Caco-2 (cell line): ENCODE measurements around the gene ZSWIM5. TPM values are rescaled to one million over a fixed set of nuclear protein-coding genes. Genes with fewer than 3 reads are reported as not detected.
"Not testable (repeated sequence)": the region's sequence is repeated elsewhere in the genome, so short reads cannot be mapped to it uniquely, and the experiment has no call there.

Experiments
- BruUV-seq: library from RNA; stranded (reverse); fragments of 400-500 nt; replicated peaks from 2 replicates; lab custom pipeline; 2021; lab: Mats Ljungman, UMichigan
- CTCF ChIA-PET: fragments of 300-600 bp; sonication (Branson Sonifier 250); formaldehyde crosslinking; loops from one replicate; lab custom pipeline; 2022; ENCODE audit warnings: antibody characterized with exemption; lab: Charles Lee
- POLR2A ChIA-PET: fragments of 300-600 bp; sonication (Branson Sonifier 250); formaldehyde crosslinking; loops from one replicate; lab custom pipeline; 2022; ENCODE audit warnings: antibody characterized with exemption; lab: Charles Lee
- DNase-seq, 2 experiments: peaks; one replicate each; pipeline versions ENCODE4 v3.0.0 to v3.0.0-alpha.2; 2020 to 2022
- H3K27me3 ChIP-seq: replicated peaks from 2 replicates; pipeline ENCODE4 v1.6.0; 2011; ENCODE audit warnings: low read length; ENCODE audit not compliant: control insufficient read depth, insufficient read depth
- H3K36me3 ChIP-seq: 2 replicates; pipeline ENCODE4 v1.5.1; 2011; ENCODE audit warnings: low read length; ENCODE audit not compliant: control insufficient read depth, insufficient read depth
- H3K4me1 ChIP-seq: fragments of 250-450 bp; sonication (Bioruptor Pico); 2 replicates; pipeline ENCODE4 v1.5.1; 2020; ENCODE audit warnings: mild to moderate bottlenecking
- H3K4me3 ChIP-seq: 2 replicates; pipeline ENCODE4 v1.5.1; 2011; ENCODE audit warnings: low read depth, mild to moderate bottlenecking, control low read depth, low read length
- H3K9me3 ChIP-seq: fragments of 250-450 bp; sonication (Bioruptor Pico); 2 replicates; pipeline ENCODE4 v1.5.1; 2020; ENCODE audit warnings: mild to moderate bottlenecking, moderate library complexity
- H3K27ac Mint-ChIP-seq: one replicate; pipeline ENCODE4 v1.8.0; 2022; ENCODE audit warnings: mixed read lengths; ENCODE audit not compliant: unreplicated experiment
- H3K27me3 Mint-ChIP-seq: one replicate; pipeline ENCODE4 v1.8.0; 2022; ENCODE audit warnings: mixed read lengths; ENCODE audit not compliant: insufficient read depth, unreplicated experiment
- H3K36me3 Mint-ChIP-seq: one replicate; pipeline ENCODE4 v1.8.0; 2022; ENCODE audit warnings: mild to moderate bottlenecking, mixed read lengths; ENCODE audit not compliant: insufficient read depth, unreplicated experiment
- H3K4me1 Mint-ChIP-seq: one replicate; pipeline ENCODE4 v1.8.0; 2022; ENCODE audit warnings: low read depth, mixed read lengths; ENCODE audit not compliant: unreplicated experiment
- H3K4me3 Mint-ChIP-seq: one replicate; pipeline ENCODE4 v1.8.0; 2022; ENCODE audit warnings: mild to moderate bottlenecking, moderate library complexity, mixed read lengths; ENCODE audit not compliant: unreplicated experiment
- H3K9me3 Mint-ChIP-seq: one replicate; pipeline ENCODE4 v1.8.0; 2022; ENCODE audit warnings: mixed read lengths; ENCODE audit not compliant: unreplicated experiment
- CTCF ChIP-seq, 2 experiments: fragments of 200-600 bp in 1 of 2; IDR thresholded peaks; 1 replicate in 1 of 2; 2 replicates in 1 of 2; pipeline versions ENCODE4 v1.5.1 to v1.8.0; 2011 to 2022; ENCODE audit warnings: antibody characterized with exemption in 1 of 2, control low read depth in 1 of 2, inconsistent platforms in 1 of 2, low read depth in 1 of 2, low read length in 1 of 2, mild to moderate bottlenecking in 1 of 2, moderate library complexity in 1 of 2; ENCODE audit not compliant: insufficient read depth in 1 of 2, severe bottlenecking in 1 of 2, unreplicated experiment in 1 of 2
- intact Hi-C: fragments of 100-400 bp; cut with micrococcal nuclease; formaldehyde crosslinking; loops from one replicate; pipeline ENCODE4 v1.10.0; 2022; ENCODE audit not compliant: unreplicated experiment
- total RNA-seq: library from RNA; stranded (reverse); gene quantifications from 2 replicates; pipeline ENCODE4 v1.2.3, GENCODE V29; 2022

The ZSWIM5 gene
- total RNA-seq, 1 experiment from 2014 or later = 0.54 TPM

- no peak overlapping the region for H3K27ac Mint-ChIP-seq
- no TSS peak for BruUV-seq
- H3K9me3 ChIP-seq = no peaks in the 10 kb centered on the region
These were observed 102.9 kb downstream of the ZSWIM5 start for GRCh38 chr1:45103534-45103933.

GRCh38 chr1:45101947-45102346 is 104.5 kb downstream of the ZSWIM5 start:
- Mint-ChIP-seq H3K4me1 (no peaks in the 10 kb centered on the region), H3K4me3 (no peak overlapping the region), H3K27me3 (peaks cover 4% of the 10 kb centered on the region), H3K36me3 (no peaks in the 10 kb centered on the region), H3K9me3 (no peaks in the 10 kb centered on the region), H3K27ac (no peak overlapping the region)
- Histone ChIP-seq H3K27me3 (no peaks in the 10 kb centered on the region), H3K9me3 (no peaks in the 10 kb centered on the region), H3K4me3 (no peak overlapping the region), H3K4me1 (no peaks in the 10 kb centered on the region), H3K36me3 (no peaks in the 10 kb centered on the region)
- intact Hi-C loops = no loop called here
- BruUV-seq = no TSS peak
- CTCF ChIA-PET = no interaction called here
- TF ChIP-seq CTCF (IDR thresholded peaks at IDR 0.05; ENCODE audit: insufficient read depth in 1 of 2, low read depth in 1 of 2, low read length in 1 of 2, severe bottlenecking in 1 of 2, unreplicated experiment in 1 of 2) = no peak
- POLR2A ChIA-PET = no interaction called here
- DNase-seq = no peak

More at GRCh38 chr1:45103534-45103933, 102.9 kb downstream of the ZSWIM5 start:
- Mint-ChIP-seq H3K4me3 (no peak overlapping the region), H3K27me3 (peaks cover 4% of the 10 kb centered on the region), H3K36me3 (no peaks in the 10 kb centered on the region), H3K4me1 (no peaks in the 10 kb centered on the region), H3K9me3 (no peaks in the 10 kb centered on the region)
- Histone ChIP-seq H3K4me3 (no peak overlapping the region), H3K36me3 (no peaks in the 10 kb centered on the region), H3K27me3 (no peaks in the 10 kb centered on the region), H3K4me1 (no peaks in the 10 kb centered on the region)
- ChIA-PET CTCF (no interaction called here), POLR2A (no interaction called here)
- no peak for DNase-seq
- intact Hi-C loops = no loop called here
- TF ChIP-seq CTCF (IDR thresholded peaks at IDR 0.05; ENCODE audit: insufficient read depth in 1 of 2, low read depth in 1 of 2, low read length in 1 of 2, severe bottlenecking in 1 of 2, unreplicated experiment in 1 of 2) = no peak

GRCh38 chr1:45101528-45101927 is 104.9 kb downstream of the ZSWIM5 start:
- H3K4me1 ChIP-seq, H3K27ac Mint-ChIP-seq, H3K27me3 ChIP-seq, H3K4me1 Mint-ChIP-seq, DNase-seq, H3K36me3 ChIP-seq, H3K4me3 ChIP-seq, CTCF ChIA-PET, H3K27me3 Mint-ChIP-seq, H3K4me3 Mint-ChIP-seq, H3K9me3 ChIP-seq, BruUV-seq, POLR2A ChIA-PET, H3K36me3 Mint-ChIP-seq, intact Hi-C loops, H3K9me3 Mint-ChIP-seq: not testable (repeated sequence)

- no peak for DNase-seq
- H3K9me3 Mint-ChIP-seq = no peaks in the 10 kb centered on the region
- ChIA-PET CTCF (no interaction called here), POLR2A (no interaction called here)
- H3K4me3 Mint-ChIP-seq = no peak overlapping the region
- H3K36me3 Mint-ChIP-seq = no peaks in the 10 kb centered on the region
- Histone ChIP-seq H3K9me3 (no peaks in the 10 kb centered on the region), H3K4me1 (no peaks in the 10 kb centered on the region), H3K36me3 (no peaks in the 10 kb centered on the region), H3K27me3 (no peaks in the 10 kb centered on the region), H3K4me3 (no peak overlapping the region)
- TF ChIP-seq CTCF (IDR thresholded peaks at IDR 0.05; ENCODE audit: insufficient read depth in 1 of 2, low read depth in 1 of 2, low read length in 1 of 2, severe bottlenecking in 1 of 2, unreplicated experiment in 1 of 2) = no peak
- H3K4me1 Mint-ChIP-seq = no peaks in the 10 kb centered on the region
- intact Hi-C loops = no loop called here
- H3K27me3 Mint-ChIP-seq = peaks cover 4% of the 10 kb centered on the region
- BruUV-seq = no TSS peak
- no peak overlapping the region for H3K27ac Mint-ChIP-seq
These were observed 108.5 kb downstream of the ZSWIM5 start for GRCh38 chr1:45097944-45098343.
